ENCODE measurements around the gene DAPK2.
"Not testable (repeated sequence)": the region's sequence is repeated elsewhere in the genome, so short reads cannot be mapped to it uniquely, and the experiment has no call there.

DAPK2 gene

GRCh38 chr15:64053674-64054073 is 7.4 kb upstream of the DAPK2 start:
- DNase-seq (ENCODE audit: low read depth): not testable (repeated sequence)

- no peak for DNase-seq (ENCODE audit: low read depth)
These were observed 6.7 kb upstream of the DAPK2 start for GRCh38 chr15:64052925-64053491.

GRCh38 chr15:64051407-64052259 is 5.3 kb upstream of the DAPK2 start:
- no peak for DNase-seq (ENCODE audit: low read depth)

GRCh38 chr15:64051093-64051402 is 4.8 kb upstream of the DAPK2 start:
- no peak for DNase-seq (ENCODE audit: low read depth)

- no peak for DNase-seq (ENCODE audit: low read depth)
These were observed 4.2 kb upstream of the DAPK2 start for GRCh38 chr15:64050281-64051092.

- no peak for DNase-seq (ENCODE audit: low read depth)
These were observed 2.6 kb upstream of the DAPK2 start for GRCh38 chr15:64048781-64049460.

GRCh38 chr15:64045774-64046420 is 388 bp downstream of the DAPK2 start:
- DNase-seq (ENCODE audit: low read depth): no peak

GRCh38 chr15:64045101-64045435 is 1.2 kb downstream of the DAPK2 start:
- no peak for DNase-seq (ENCODE audit: low read depth)

- DNase-seq (ENCODE audit: low read depth): no peak
These were observed 1.8 kb downstream of the DAPK2 start for GRCh38 chr15:64044300-64045100.

GRCh38 chr15:64038878-64039610 is 7.2 kb downstream of the DAPK2 start:
- DNase-seq (ENCODE audit: low read depth): no peak

- no peak for DNase-seq (ENCODE audit: low read depth)
These were observed 8.3 kb downstream of the DAPK2 start for GRCh38 chr15:64037966-64038365.

- DNase-seq (ENCODE audit: low read depth): no peak
These were observed 9.2 kb downstream of the DAPK2 start for GRCh38 chr15:64037116-64037515.

GRCh38 chr15:64035525-64035924 is 10.8 kb downstream of the DAPK2 start:
- DNase-seq (ENCODE audit: low read depth): no peak

- DNase-seq (ENCODE audit: low read depth): no peak
These were observed 11.8 kb downstream of the DAPK2 start for GRCh38 chr15:64034519-64034918.

GRCh38 chr15:64032329-64032728 is 14.0 kb downstream of the DAPK2 start:
- no peak for DNase-seq (ENCODE audit: low read depth)

GRCh38 chr15:64030123-64030522 is 16.2 kb downstream of the DAPK2 start:
- DNase-seq (ENCODE audit: low read depth): no peak

GRCh38 chr15:64029633-64030032 is 16.7 kb downstream of the DAPK2 start:
- DNase-seq (ENCODE audit: low read depth): no peak

GRCh38 chr15:64029110-64029509 is 17.2 kb downstream of the DAPK2 start:
- DNase-seq (ENCODE audit: low read depth): no peak

- DNase-seq (ENCODE audit: low read depth): no peak
These were observed 19.7 kb downstream of the DAPK2 start for GRCh38 chr15:64026591-64026990.

Measured in activated T-cell treated with anti-CD3 and anti-CD28 coated beads for 1 hour (primary cell).